A549 treated with DMSO at 1 μM for 4 hours (cell line): ENCODE data around the gene HHEX. TPM values are rescaled to one million over a fixed set of nuclear protein-coding genes. Genes with fewer than 3 reads are reported as not detected.

Experiments
- total RNA-seq: library from RNA; stranded (reverse); fragments of 200-300 nt; extraction: Qiagen RNA extraction; gene quantifications from 5 replicates; pipeline ENCODE4 v1.2.3, GENCODE V29; 2022; ENCODE audit warnings: low read depth

HHEX gene
- 15.8 to 17.0 TPM (median 16.6 TPM) in 5 replicates for total RNA-seq

DNA sequence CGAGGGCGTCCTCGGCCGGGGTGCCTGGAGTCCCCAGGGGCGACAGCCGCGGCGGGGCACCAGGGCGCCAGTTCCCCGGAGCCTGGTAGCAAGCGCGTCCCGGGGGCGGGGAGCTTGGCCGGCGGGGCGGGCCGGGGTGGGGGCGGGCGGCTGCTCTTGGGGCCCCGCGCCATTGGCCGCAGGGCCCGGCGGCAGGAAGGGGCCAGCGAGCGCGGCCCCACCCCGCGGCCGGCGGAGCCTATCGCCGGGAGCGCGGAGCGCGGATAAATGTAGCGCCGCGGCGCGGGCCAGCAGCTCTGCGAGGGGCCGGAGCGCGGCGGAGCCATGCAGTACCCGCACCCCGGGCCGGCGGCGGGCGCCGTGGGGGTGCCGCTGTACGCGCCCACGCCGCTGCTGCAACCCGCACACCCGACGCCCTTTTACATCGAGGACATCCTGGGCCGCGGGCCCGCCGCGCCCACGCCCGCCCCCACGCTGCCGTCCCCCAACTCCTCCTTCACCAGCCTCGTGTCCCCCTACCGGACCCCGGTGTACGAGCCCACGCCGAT lies at the start of gene HHEX:
HHEX (plus strand) TSS at position 293 of the 548 bp plus-strand sequence; CDS start at position 325, 32 bp downstream.

Other genes with a start within 250 kb of the HHEX start
- gene IDE, start 115.9 kb upstream of the HHEX start, total RNA-seq, result 20.3 to 34.0 TPM (median 29.5 TPM) in 5 replicates
- gene KIF11, start 96.8 kb upstream of the HHEX start, total RNA-seq, result 34.6 to 44.8 TPM (median 42.7 TPM) in 5 replicates
- gene EXOC6, start 158.6 kb downstream of the HHEX start, total RNA-seq, result 14.3 to 19.2 TPM (median 15.2 TPM) in 5 replicates